HL-60 (cell line): Measurements from ENCODE around the gene TRAPPC14.

Experiments
- CTCF ChIP-seq: IDR thresholded peaks from one replicate; pipeline ENCODE4 v1.5.1; 2011; ENCODE audit warnings: low read length, control low read depth, inconsistent platforms; ENCODE audit not compliant: insufficient read depth
- POLR2AphosphoS5 ChIP-seq: IDR thresholded peaks from 2 replicates; pipeline ENCODE4 v1.6.1; 2012; ENCODE audit warnings: low read depth
- REST ChIP-seq: IDR thresholded peaks from 2 replicates; pipeline ENCODE4 v1.6.1; 2012; ENCODE audit warnings: low read depth; ENCODE audit not compliant: insufficient replicate concordance

GRCh38 chr7:100155553-100156317 lies 2.8 kb downstream of the TRAPPC14 start:
- TF ChIP-seq CTCF (no peak), POLR2AphosphoS5 (no peak), REST (no peak)
